ENCODE results near the gene TNFRSF1A. TPM values are rescaled to one million over a fixed set of nuclear protein-coding genes. Genes with fewer than 3 reads are reported as not detected.
A peak's percentile ranks its signal among the peaks of the same experiment; 100 is the strongest.

TNFRSF1A gene
- total and polyA plus RNA-seq, 9 of the 15 experiments (the other 6 are each of a cell fraction or from before 2014, with no cell fraction given) = 0.76 to 43.5 (median 30.0) TPM

DNA sequence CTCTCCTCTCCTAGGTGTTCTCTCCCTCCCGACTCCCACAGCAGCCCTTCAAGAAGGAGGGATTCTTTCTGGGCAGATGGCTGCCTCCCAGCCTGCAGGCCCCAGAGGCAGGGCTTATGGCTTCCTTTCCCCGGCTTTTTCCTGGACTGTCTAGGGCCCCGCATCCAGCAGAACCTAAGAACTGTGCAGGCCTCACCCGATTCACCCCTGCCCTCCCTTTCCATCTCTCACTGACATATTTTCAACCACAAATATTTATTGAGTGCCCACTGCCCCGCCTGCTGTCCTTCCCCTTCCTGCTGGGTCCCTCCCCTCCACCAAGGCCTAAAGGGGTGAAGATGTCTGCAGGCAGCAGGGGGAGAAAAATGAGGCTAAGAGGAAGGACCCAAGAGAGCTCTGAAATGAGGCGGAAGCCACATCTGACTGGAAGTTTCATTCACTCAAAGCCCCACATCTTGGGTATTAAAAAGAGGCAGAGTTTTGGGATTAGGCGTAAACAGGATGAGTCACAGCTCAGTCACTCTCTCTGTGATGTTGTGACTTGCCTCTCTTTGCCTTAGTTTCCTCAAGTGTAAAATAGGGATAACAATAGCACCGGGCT is 30.6 kb upstream of the TNFRSF1A start (continued):
- TF ChIP-seq JUND (IDR thresholded peaks at IDR 0.05; ENCODE audit: borderline replicate concordance, low read depth, low read length) (peak; percentile 46; the same call in 1 of the 2 replicates), JUND (tag; IDR thresholded peaks at IDR 0.05; ENCODE audit: borderline replicate concordance, low read depth, low read length) (0 out of 3 replicates have a peak, but pooled peaks have one; percentile 23), FOSL1 (tag; conservative IDR thresholded peaks at IDR 0.05) (peak; percentile 79), DPF2 (IDR thresholded peaks at IDR 0.05) (0 out of 2 replicates have a peak, but pooled peaks have one; percentile 37), SP1 (CRISPR knock-in tag; IDR thresholded peaks at IDR 0.05) (no peak), ZNF316 (IDR thresholded peaks at IDR 0.05) (no peak), POLR3A (IDR thresholded peaks at IDR 0.05; ENCODE audit: borderline replicate concordance, extremely low read depth, insufficient read depth, insufficient read length) (no peak), KLF16 (IDR thresholded peaks at IDR 0.05) (no peak), NCOA6 (IDR thresholded peaks at IDR 0.05) (no peak), MAFK (IDR thresholded peaks at IDR 0.05; ENCODE audit: low read length) (no peak), PHB (CRISPR knock-in tag; IDR thresholded peaks at IDR 0.05) (no peak), NR2C2 (CRISPR knock-in tag; IDR thresholded peaks at IDR 0.05) (no peak), NR2C2 (tag; IDR thresholded peaks at IDR 0.05) (no peak), NBN (IDR thresholded peaks at IDR 0.05; ENCODE audit: low read depth) (no peak), RCOR1 (IDR thresholded peaks at IDR 0.05; ENCODE audit: borderline replicate concordance in 1 of 2, low read depth in 2 of 2, low read length in 2 of 2) (no peak), RBM39 (optimal IDR thresholded peaks at IDR 0.05; ENCODE audit: low read depth, low read length) (no peak), ZKSCAN8 (CRISPR knock-in tag; IDR thresholded peaks at IDR 0.05) (no peak)
- TF ChIP-seq, protein P1, sequence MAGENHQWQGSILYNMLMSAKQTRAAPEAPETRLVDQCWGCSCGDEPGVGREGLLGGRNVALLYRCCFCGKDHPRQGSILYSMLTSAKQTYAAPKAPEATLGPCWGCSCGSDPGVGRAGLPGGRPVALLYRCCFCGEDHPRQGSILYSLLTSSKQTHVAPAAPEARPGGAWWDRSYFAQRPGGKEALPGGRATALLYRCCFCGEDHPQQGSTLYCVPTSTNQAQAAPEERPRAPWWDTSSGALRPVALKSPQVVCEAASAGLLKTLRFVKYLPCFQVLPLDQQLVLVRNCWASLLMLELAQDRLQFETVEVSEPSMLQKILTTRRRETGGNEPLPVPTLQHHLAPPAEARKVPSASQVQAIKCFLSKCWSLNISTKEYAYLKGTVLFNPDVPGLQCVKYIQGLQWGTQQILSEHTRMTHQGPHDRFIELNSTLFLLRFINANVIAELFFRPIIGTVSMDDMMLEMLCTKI (IDR thresholded peaks at IDR 0.05; ENCODE audit: partially characterized antibody) = no peak
- TF ChIP-seq, protein P2, sequence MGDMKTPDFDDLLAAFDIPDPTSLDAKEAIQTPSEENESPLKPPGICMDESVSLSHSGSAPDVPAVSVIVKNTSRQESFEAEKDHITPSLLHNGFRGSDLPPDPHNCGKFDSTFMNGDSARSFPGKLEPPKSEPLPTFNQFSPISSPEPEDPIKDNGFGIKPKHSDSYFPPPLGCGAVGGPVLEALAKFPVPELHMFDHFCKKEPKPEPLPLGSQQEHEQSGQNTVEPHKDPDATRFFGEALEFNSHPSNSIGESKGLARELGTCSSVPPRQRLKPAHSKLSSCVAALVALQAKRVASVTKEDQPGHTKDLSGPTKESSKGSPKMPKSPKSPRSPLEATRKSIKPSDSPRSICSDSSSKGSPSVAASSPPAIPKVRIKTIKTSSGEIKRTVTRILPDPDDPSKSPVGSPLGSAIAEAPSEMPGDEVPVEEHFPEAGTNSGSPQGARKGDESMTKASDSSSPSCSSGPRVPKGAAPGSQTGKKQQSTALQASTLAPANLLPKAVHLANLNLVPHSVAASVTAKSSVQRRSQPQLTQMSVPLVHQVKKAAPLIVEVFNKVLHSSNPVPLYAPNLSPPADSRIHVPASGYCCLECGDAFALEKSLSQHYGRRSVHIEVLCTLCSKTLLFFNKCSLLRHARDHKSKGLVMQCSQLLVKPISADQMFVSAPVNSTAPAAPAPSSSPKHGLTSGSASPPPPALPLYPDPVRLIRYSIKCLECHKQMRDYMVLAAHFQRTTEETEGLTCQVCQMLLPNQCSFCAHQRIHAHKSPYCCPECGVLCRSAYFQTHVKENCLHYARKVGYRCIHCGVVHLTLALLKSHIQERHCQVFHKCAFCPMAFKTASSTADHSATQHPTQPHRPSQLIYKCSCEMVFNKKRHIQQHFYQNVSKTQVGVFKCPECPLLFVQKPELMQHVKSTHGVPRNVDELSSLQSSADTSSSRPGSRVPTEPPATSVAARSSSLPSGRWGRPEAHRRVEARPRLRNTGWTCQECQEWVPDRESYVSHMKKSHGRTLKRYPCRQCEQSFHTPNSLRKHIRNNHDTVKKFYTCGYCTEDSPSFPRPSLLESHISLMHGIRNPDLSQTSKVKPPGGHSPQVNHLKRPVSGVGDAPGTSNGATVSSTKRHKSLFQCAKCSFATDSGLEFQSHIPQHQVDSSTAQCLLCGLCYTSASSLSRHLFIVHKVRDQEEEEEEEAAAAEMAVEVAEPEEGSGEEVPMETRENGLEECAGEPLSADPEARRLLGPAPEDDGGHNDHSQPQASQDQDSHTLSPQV (IDR thresholded peaks at IDR 0.05) = 0 out of 2 replicates have a peak, but pooled peaks have one; percentile 36

Measured in K562 (cell line).